GM10266 (cell line): ENCODE measurements around the gene PRDM9.
"Not testable (repeated sequence)": the region's sequence is repeated elsewhere in the genome, so short reads cannot be mapped to it uniquely, and the experiment has no call there.

Source experiments
- DNase-seq: peaks from one replicate; pipeline ENCODE4 v3.0.0; 2012; ENCODE audit errors: extremely low spot score
- TF ChIP-seq, protein P1 (sequence below): IDR thresholded peaks from 2 replicates; pipeline ENCODE4 v1.5.1; 2012; ENCODE audit warnings: mild to moderate bottlenecking, low read depth; ENCODE audit not compliant: control insufficient read depth, insufficient read depth; ENCODE audit errors: missing control alignments

Gene PRDM9

DNA sequence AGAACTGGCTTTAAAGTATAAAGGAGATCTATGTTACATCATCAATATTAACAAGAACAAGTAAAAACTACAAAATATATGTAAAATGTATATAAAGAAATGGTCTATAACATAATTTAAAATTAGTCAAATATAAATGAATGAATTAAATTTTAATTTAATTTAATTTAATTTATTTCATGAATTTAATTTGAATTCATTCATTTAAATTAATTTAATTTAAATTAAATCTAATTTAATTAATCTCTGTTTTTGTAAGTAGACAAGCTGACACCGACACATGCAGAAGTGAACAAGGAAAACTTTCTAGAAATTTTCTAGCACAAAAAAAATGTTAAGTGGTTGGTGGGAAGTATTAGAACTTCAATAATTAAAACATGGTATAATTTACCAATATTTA, 10.8 kb upstream of the PRDM9 start:
- DNase-seq: no peak
- TF ChIP-seq, protein P1, sequence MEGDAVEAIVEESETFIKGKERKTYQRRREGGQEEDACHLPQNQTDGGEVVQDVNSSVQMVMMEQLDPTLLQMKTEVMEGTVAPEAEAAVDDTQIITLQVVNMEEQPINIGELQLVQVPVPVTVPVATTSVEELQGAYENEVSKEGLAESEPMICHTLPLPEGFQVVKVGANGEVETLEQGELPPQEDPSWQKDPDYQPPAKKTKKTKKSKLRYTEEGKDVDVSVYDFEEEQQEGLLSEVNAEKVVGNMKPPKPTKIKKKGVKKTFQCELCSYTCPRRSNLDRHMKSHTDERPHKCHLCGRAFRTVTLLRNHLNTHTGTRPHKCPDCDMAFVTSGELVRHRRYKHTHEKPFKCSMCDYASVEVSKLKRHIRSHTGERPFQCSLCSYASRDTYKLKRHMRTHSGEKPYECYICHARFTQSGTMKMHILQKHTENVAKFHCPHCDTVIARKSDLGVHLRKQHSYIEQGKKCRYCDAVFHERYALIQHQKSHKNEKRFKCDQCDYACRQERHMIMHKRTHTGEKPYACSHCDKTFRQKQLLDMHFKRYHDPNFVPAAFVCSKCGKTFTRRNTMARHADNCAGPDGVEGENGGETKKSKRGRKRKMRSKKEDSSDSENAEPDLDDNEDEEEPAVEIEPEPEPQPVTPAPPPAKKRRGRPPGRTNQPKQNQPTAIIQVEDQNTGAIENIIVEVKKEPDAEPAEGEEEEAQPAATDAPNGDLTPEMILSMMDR: no peak

DNA sequence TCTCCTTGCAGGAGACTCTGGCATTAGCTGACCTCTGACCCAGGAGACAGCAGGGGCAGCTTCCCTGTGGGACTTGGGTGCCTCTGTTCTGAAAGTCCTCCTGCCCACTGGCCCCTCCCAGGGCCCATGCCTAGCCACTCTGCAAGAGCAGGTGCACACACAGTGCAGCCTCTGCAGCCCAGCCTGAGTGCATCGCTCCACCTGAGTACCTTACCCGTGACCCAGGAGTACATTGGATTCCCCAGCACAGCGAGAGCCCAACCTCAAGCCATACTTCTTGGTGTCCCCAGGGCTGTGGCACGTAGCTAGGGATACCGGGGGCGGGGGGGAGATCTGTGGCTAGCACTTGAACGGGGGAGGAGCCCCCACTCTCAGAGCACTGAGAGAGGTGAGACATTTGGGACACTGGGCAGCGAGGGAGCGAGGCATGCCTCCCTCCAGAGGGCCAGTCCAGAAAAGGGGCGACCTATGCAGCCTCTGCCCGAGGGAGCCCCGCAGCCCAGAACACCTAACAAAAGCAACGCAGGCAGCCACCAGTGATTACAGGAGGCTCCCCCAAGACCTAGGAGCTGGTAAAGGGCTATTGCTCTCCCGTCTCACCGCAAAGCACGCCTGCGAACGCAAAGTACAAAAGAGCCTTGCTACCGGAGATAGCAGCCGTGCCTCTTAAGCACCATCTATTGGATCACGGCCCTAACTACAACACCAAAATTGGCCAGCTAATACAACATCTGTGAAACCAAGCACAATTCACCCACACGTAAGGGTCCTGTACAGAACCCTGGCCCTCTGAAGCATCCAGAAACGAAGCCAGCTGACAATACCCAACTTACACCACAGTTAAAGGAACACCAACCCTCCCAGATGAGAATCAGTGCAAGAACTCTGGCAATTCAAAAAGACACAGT, 826 bp upstream of the PRDM9 start:
- TF ChIP-seq, protein P1: no peak
- DNase-seq: no peak

DNA sequence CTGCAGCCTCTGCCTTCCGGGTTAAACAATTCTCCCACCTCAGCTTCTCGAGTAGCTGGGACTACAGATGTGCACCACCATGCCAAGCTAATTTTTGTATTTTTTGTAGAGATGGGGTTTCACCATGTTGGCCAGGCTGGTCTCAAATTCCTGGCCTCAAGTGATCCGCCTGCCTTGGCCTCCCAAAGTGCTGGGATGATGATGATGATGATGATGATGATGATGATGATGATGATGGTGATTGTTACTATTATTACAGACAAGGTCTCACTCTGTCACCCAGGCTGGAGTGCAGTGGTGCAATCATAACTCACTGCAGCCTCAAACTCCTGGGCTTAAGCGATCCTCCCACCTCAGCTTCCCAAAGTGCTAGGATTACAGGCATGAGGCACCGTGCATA, 3.0 kb downstream of the PRDM9 start:
- not testable (repeated sequence) for DNase-seq

DNA sequence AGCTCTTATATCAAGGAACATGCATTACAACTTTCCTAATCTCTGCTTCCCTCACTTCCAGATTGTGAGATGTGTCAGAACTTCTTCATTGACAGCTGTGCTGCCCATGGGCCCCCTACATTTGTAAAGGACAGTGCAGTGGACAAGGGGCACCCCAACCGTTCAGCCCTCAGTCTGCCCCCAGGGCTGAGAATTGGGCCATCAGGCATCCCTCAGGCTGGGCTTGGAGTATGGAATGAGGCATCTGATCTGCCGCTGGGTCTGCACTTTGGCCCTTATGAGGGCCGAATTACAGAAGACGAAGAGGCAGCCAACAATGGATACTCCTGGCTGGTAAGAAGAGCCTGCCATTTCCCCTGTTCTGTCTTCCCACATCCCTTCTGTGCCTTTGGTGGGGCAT, 15.1 kb downstream of the PRDM9 start:
- TF ChIP-seq, protein P1: no peak
- DNase-seq: no peak

DNA sequence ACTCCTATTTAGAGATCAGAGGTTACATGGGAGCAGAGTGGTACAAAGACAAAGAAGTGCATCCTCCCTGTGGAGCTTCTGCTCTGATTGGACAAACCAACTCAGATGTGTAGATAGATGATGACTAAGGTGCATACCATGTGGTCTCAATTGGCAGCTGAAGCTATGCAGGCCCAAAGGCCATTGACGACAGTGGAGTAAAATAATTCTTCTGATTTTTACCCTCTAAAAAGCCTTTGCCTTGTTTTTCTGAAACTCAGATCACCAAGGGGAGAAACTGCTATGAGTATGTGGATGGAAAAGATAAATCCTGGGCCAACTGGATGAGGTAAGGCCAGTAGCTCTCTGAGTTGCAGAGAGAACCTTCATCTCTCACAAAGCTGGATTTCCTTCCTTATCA, 15.6 kb downstream of the PRDM9 start:
- no peak for DNase-seq
- TF ChIP-seq, protein P1: no peak

DNA sequence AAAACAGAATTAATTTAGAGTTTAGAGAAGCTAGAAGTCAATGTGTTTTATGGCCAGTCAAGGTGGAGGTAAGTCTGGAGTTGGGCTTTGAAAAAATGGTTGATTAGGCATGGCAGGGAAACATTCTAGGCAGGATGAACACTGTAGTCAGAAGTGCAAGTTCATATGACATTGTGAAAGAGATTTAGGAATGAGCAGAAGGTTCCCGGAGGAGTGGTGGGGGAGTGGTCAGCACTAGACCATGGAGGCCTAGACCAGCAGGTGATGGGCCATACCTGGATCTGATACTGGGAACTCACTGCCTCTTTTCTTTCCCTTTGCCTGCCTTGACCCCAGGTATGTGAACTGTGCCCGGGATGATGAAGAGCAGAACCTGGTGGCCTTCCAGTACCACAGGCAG, 16.6 kb downstream of the PRDM9 start:
- no peak for DNase-seq
- TF ChIP-seq, protein P1: no peak

DNA sequence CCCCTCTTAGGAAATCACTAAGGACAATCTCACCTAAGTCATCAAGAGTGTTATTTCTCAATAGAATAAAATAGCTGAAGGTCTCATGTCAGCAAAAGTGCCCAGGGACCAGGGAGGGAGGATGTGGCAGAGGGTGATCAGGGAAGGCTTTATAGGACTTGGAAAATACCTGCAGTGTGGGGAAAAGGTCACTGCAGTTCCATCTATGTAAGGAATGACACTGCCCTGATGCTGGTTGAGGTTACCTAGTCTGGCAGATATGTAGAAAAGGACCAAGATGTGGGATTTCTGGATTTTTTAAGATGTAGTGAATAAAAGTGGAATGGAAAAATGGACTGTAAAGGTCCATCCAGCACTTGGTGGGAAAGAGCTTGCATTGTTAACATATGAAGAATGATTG, 18.3 kb downstream of the PRDM9 start:
- TF ChIP-seq, protein P1: no peak
- no peak for DNase-seq

DNA sequence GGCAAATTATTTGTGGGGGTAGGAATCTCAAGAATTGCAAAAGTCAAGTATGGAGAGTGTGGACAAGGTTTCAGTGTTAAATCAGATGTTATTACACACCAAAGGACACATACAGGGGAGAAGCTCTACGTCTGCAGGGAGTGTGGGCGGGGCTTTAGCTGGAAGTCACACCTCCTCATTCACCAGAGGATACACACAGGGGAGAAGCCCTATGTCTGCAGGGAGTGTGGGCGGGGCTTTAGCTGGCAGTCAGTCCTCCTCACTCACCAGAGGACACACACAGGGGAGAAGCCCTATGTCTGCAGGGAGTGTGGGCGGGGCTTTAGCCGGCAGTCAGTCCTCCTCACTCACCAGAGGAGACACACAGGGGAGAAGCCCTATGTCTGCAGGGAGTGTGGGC, 19.2 kb downstream of the PRDM9 start:
- not testable (repeated sequence) for DNase-seq

DNA sequence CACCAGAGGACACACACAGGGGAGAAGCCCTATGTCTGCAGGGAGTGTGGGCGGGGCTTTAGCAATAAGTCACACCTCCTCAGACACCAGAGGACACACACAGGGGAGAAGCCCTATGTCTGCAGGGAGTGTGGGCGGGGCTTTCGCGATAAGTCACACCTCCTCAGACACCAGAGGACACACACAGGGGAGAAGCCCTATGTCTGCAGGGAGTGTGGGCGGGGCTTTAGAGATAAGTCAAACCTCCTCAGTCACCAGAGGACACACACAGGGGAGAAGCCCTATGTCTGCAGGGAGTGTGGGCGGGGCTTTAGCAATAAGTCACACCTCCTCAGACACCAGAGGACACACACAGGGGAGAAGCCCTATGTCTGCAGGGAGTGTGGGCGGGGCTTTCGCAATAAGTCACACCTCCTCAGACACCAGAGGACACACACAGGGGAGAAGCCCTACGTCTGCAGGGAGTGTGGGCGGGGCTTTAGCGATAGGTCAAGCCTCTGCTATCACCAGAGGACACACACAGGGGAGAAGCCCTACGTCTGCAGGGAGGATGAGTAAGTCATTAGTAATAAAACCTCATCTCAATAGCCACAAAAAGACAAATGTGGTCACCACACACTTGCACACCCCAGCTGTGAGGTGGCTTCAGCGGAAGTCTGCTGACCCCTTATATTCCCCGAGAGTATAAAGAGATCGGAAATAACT, 20.0 kb downstream of the PRDM9 start:
- not testable (repeated sequence) for DNase-seq
